Esophagus squamous epithelium (tissue), 5 donors: ENCODE data around the gene MBD5. TPM values are rescaled to one million over a fixed set of nuclear protein-coding genes. Genes with fewer than 3 reads are reported as not detected.

ENCODE experiments used
- DNase-seq: peaks from one replicate; lab custom pipeline; 2025; lab: John Stamatoyannopoulos, UW
- H3K27ac ChIP-seq, 4 donors: fragments of 200-600 bp; sonication (generic); one replicate each; pipeline ENCODE4 v1.5.1; 2016 to 2019; ENCODE audit warnings: mild to moderate bottlenecking in 1 of 4
- H3K27me3 ChIP-seq, 4 donors: fragments of 200-600 bp; sonication (generic); 1 replicate in 3 of 4; 2 replicates in 1 of 4; pipeline versions ENCODE4 v1.5.1 to v1.6.0; 2017 to 2021; ENCODE audit warnings: antibody characterized with exemption in 1 of 4
- H3K36me3 ChIP-seq, 3 donors: fragments of 200-600 bp; sonication (generic); one replicate each; pipeline ENCODE4 v1.5.1; 2016 to 2019
- H3K4me1 ChIP-seq, 3 donors: fragments of 200-600 bp; sonication (generic); one replicate each; pipeline ENCODE4 v1.5.1; 2017 to 2019
- H3K4me3 ChIP-seq, 4 donors: fragments of 200-600 bp; sonication (generic); 1 replicate in 3 of 4; 2 replicates in 1 of 4; pipeline ENCODE4 v1.5.1; 2016 to 2019; ENCODE audit warnings: mild to moderate bottlenecking in 2 of 4, moderate library complexity in 1 of 4
- H3K9me3 ChIP-seq, 3 donors: fragments of 200-600 bp; sonication (generic); one replicate each; pipeline ENCODE4 v1.5.1; 2016 to 2019
- POLR2A ChIP-seq, 4 donors: fragments of 450-650 bp; IDR thresholded peaks; one replicate each; pipeline ENCODE4 v1.6.1; 2017; ENCODE audit warnings: antibody characterized with exemption in 4 of 4, mild to moderate bottlenecking in 4 of 4, moderate library complexity in 3 of 4
- WGBS, 2 donors: methylation state at CpG; one replicate each; pipeline ENCODE4 v1.1.5; 2018; 5-methylcytosine and 5-hydroxymethylcytosine counted together
- intact Hi-C: fragments of 100-400 bp; cut with DNase I; formaldehyde crosslinking; loops from one replicate; pipeline ENCODE4 v1.15.0; 2022
- total RNA-seq, 4 donors: library from RNA; depleted of rRNA; stranded (reverse); fragments of >200 nt; gene quantifications; one replicate each; pipeline ENCODE4 v1.1.0, GENCODE V29; 2016
- TF ChIP-seq, protein P1 (sequence below), 6 experiments: fragments of 450-650 bp in 4 of 6; fragments of 200-600 bp in 2 of 6; sonication (generic) in 2 of 6; IDR thresholded peaks; one replicate each; pipeline ENCODE4 v1.5.1; 2016 to 2019; ENCODE audit warnings: antibody characterized with exemption in 6 of 6, mild to moderate bottlenecking in 4 of 6, moderate library complexity in 4 of 6
- donor health status: DM: yes; HTN: yes; CAD: no.

The MBD5 gene
- total RNA-seq, 4 donors from 2014 or later, result 11.8 to 23.8 (median 14.0) TPM

DNA sequence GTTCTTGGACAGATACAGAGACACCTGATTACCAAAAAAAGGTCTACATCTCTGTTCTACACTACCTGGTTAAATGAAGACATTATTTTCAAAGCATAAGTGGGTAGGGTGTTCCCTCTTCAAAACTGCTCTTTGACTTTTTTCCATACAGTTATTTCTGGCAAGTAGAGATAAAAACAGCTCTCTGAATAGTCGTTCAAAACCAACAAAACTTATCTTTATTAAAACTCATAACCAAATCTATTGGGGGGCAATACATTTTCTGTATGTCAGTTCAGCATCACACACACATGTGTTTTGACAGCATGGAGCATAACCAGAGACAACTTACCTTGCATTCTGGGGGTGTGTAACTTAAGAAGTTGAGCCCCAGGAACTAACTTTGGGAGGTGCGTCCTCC lies 474.7 kb downstream of the MBD5 start:
- no peaks in the 10 kb centered on the region for H3K9me3 ChIP-seq
- 79 to 90% methylated on average over 2 of the region's 2 CpGs for WGBS, 2 donors
- H3K36me3 ChIP-seq, result no peaks in the 10 kb centered on the region
- no peaks in the 10 kb centered on the region for H3K27me3 ChIP-seq
- no peak overlapping the region for H3K27ac ChIP-seq
- no peak for DNase-seq
- intact Hi-C loops, result no loop called here
- no peak overlapping the region for H3K4me3 ChIP-seq
- H3K4me1 ChIP-seq, result no peaks in the 10 kb centered on the region
- TF ChIP-seq, protein P1, sequence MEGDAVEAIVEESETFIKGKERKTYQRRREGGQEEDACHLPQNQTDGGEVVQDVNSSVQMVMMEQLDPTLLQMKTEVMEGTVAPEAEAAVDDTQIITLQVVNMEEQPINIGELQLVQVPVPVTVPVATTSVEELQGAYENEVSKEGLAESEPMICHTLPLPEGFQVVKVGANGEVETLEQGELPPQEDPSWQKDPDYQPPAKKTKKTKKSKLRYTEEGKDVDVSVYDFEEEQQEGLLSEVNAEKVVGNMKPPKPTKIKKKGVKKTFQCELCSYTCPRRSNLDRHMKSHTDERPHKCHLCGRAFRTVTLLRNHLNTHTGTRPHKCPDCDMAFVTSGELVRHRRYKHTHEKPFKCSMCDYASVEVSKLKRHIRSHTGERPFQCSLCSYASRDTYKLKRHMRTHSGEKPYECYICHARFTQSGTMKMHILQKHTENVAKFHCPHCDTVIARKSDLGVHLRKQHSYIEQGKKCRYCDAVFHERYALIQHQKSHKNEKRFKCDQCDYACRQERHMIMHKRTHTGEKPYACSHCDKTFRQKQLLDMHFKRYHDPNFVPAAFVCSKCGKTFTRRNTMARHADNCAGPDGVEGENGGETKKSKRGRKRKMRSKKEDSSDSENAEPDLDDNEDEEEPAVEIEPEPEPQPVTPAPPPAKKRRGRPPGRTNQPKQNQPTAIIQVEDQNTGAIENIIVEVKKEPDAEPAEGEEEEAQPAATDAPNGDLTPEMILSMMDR (IDR thresholded peaks at IDR 0.05), result no peak
- no peak for TF ChIP-seq POLR2A (IDR thresholded peaks at IDR 0.05)

DNA sequence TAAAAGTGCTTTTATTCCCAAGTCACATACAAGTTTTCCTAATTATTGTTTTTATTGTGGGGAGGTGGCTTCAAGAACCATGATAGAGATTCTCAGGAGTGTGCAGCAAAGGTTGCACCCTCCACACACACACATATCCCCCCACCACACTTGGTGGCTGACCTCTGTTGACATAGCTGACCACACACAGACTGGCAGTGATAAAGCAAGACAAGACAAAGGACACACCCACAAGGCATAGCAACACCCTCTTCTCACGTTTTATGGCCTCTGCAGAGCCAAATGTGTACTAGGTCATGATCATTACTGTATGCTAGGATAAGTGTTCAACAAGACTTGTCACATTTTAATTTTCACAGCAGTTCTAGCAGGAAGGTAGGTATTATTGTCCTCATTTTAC lies 480.7 kb downstream of the MBD5 start:
- DNase-seq, result no peak
- 22 to 40% methylated on average over 1 of the region's 1 CpG for WGBS, 2 donors
- H3K4me1 ChIP-seq, result no peaks in the 10 kb centered on the region
- H3K27ac ChIP-seq, result no peak overlapping the region
- no peaks in the 10 kb centered on the region for H3K27me3 ChIP-seq
- intact Hi-C loops, result no loop called here
- TF ChIP-seq POLR2A (IDR thresholded peaks at IDR 0.05), result no peak
- TF ChIP-seq, protein P1 (IDR thresholded peaks at IDR 0.05), result no peak
- H3K9me3 ChIP-seq, result no peaks in the 10 kb centered on the region
- H3K4me3 ChIP-seq, result no peak overlapping the region
- no peaks in the 10 kb centered on the region for H3K36me3 ChIP-seq

GRCh38 chr2:148503516-148503915 lies 482.6 kb downstream of the MBD5 start:
- intact Hi-C loops, result no loop called here
- 91 to 96% methylated on average over 2 of the region's 2 CpGs for WGBS, 2 donors
- no peak overlapping the region for H3K27ac ChIP-seq
- no peak overlapping the region for H3K4me3 ChIP-seq
- H3K36me3 ChIP-seq, result no peaks in the 10 kb centered on the region
- H3K9me3 ChIP-seq, result no peaks in the 10 kb centered on the region
- no peaks in the 10 kb centered on the region for H3K4me1 ChIP-seq
- no peak for DNase-seq
- H3K27me3 ChIP-seq, result no peaks in the 10 kb centered on the region
- no peak for TF ChIP-seq POLR2A (IDR thresholded peaks at IDR 0.05)
- TF ChIP-seq, protein P1 (IDR thresholded peaks at IDR 0.05), result no peak

- TF ChIP-seq, protein P1 (IDR thresholded peaks at IDR 0.05), result no peak
- TF ChIP-seq POLR2A (IDR thresholded peaks at IDR 0.05), result no peak
- intact Hi-C loops, result loop anchor here (5.0 kb wide), 1 partner anchor 571 kb away; no protein-coding TSS in a partner anchor
- WGBS, 2 donors, result 83 to 91% methylated on average over 3 of the region's 3 CpGs
Observed at GRCh38 chr2:148507970-148508369, 487.1 kb downstream of the MBD5 start.

DNA sequence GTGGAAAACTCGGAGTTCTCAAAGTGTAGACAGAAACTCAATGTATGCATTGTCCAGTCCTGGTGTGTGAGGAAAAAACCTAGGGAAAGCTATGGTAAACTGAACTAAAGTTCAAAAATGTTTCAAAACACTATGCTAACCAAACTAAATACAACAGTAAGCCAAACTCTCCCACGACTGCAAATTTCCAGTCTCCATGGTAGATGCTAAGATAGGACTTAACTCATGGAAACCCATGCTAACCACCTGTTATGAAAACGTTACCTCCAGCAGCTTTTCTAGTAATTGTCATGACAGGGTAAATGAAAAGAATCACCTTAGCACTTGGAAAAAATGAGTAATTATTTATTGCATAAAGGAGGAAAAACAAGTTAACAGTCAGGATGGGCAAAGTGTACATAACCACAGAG lies 488.0 kb downstream of the MBD5 start:
- intact Hi-C loops, result loop anchor here (5.0 kb wide), 1 partner anchor 572 kb away; no protein-coding TSS in a partner anchor
- no peak overlapping the region for H3K27ac ChIP-seq

More at GRCh38 chr2:148507970-148508369, 487.1 kb downstream of the MBD5 start:
- Histone ChIP-seq H3K4me3 (no peak overlapping the region), H3K27ac (no peak overlapping the region), H3K4me1 (peaks cover 0 to 9% (median 5%) of the 10 kb centered on the region in 3 donors), H3K27me3 (peaks cover 0 to 3% (median 0%) of the 10 kb centered on the region in 4 donors), H3K9me3 (no peaks in the 10 kb centered on the region), H3K36me3 (no peaks in the 10 kb centered on the region)
- DNase-seq, result no peak

More for the DNA sequence above, 488.0 kb downstream of the MBD5 start:
- peaks cover 0 to 9% (median 5%) of the 10 kb centered on the region in 3 donors for H3K4me1 ChIP-seq
- H3K4me3 ChIP-seq, result peak overlapping the region in 3 of 4 donors; percentile 26 to 63 (median 31)
- H3K36me3 ChIP-seq, result no peaks in the 10 kb centered on the region
- no peaks in the 10 kb centered on the region for H3K9me3 ChIP-seq
- TF ChIP-seq, protein P1 (IDR thresholded peaks at IDR 0.05), result no peak
- no peak for TF ChIP-seq POLR2A (IDR thresholded peaks at IDR 0.05)
- no peak for DNase-seq
- peaks cover 0 to 3% (median 0%) of the 10 kb centered on the region in 4 donors for H3K27me3 ChIP-seq
- WGBS, 2 donors, result 62 to 63% methylated on average over 3 of the region's 3 CpGs
